HepG2 (cell line): ENCODE data around the gene DSN1. TPM values are rescaled to one million over a fixed set of nuclear protein-coding genes. Genes with fewer than 3 reads are reported as not detected.
A peak's percentile ranks its signal among the peaks of the same experiment; 100 is the strongest.

Experiments used
- DMTF1 ChIP-seq: sonication (generic); formaldehyde crosslinking; IDR thresholded peaks from 2 replicates; pipeline ENCODE4 v1.4.0; 2020; ENCODE audit warnings: mild to moderate bottlenecking, missing genetic modification reagents
- KDM2A ChIP-seq: sonication (generic); formaldehyde crosslinking; IDR thresholded peaks from 2 replicates; pipeline ENCODE4 v1.4.0; 2020; ENCODE audit warnings: low read depth, missing genetic modification reagents, borderline replicate concordance
- KLF12 ChIP-seq: sonication (generic); formaldehyde crosslinking; IDR thresholded peaks from 2 replicates; pipeline ENCODE4 v1.4.0; 2020; ENCODE audit warnings: missing genetic modification reagents, borderline replicate concordance
- MXD1 ChIP-seq: sonication (generic); formaldehyde crosslinking; IDR thresholded peaks from 2 replicates; pipeline ENCODE4 v1.4.0; 2020; ENCODE audit warnings: mild to moderate bottlenecking, missing genetic modification reagents
- MYC ChIP-seq: sonication (generic); formaldehyde crosslinking; IDR thresholded peaks from 2 replicates; pipeline ENCODE4 v1.9.0; 2021; ENCODE audit warnings: missing genetic modification reagents, borderline replicate concordance
- PCBP2 ChIP-seq: fragments of 200-400 bp; formaldehyde crosslinking; optimal IDR thresholded peaks from 2 replicates; pipeline ENCODE3; 2018; ENCODE audit warnings: low read length, low read depth; ENCODE audit not compliant: poor library complexity, severe bottlenecking
- RAD51 ChIP-seq: fragments of 450-650 bp; IDR thresholded peaks from 2 replicates; pipeline ENCODE4 v1.6.1; 2016; ENCODE audit warnings: borderline replicate concordance
- TERF1 ChIP-seq: sonication (generic); formaldehyde crosslinking; IDR thresholded peaks from 2 replicates; pipeline ENCODE4 v1.8.0; 2022; ENCODE audit warnings: mild to moderate bottlenecking, missing genetic modification reagents, moderate library complexity
- ZFP36L1 ChIP-seq: sonication (generic); formaldehyde crosslinking; IDR thresholded peaks from 2 replicates; pipeline ENCODE4 v1.8.0; 2022; ENCODE audit warnings: mild to moderate bottlenecking, missing genetic modification reagents, moderate library complexity
- ZIK1 ChIP-seq: sonication (generic); formaldehyde crosslinking; IDR thresholded peaks from 2 replicates; pipeline ENCODE4 v1.5.0; 2020; ENCODE audit warnings: mild to moderate bottlenecking, low read depth, missing genetic modification reagents, borderline replicate concordance
- ZNF101 ChIP-seq: sonication (generic); formaldehyde crosslinking; IDR thresholded peaks from 2 replicates; pipeline ENCODE4 v1.4.0; 2020; ENCODE audit warnings: mild to moderate bottlenecking, low read depth, missing genetic modification reagents, borderline replicate concordance
- ZNF230 ChIP-seq: sonication (generic); formaldehyde crosslinking; IDR thresholded peaks from 2 replicates; pipeline ENCODE4 v1.4.0; 2020; ENCODE audit warnings: mild to moderate bottlenecking, missing genetic modification reagents
- ZNF296 ChIP-seq: sonication (generic); formaldehyde crosslinking; conservative IDR thresholded peaks from 2 replicates; pipeline ENCODE4 v1.5.0; 2020; ENCODE audit warnings: mild to moderate bottlenecking, missing genetic modification reagents
- ZNF337 ChIP-seq: sonication (generic); formaldehyde crosslinking; IDR thresholded peaks from 2 replicates; pipeline ENCODE4 v1.5.1; 2020; ENCODE audit warnings: missing genetic modification reagents, low read depth, mild to moderate bottlenecking, borderline replicate concordance
- ZNF446 ChIP-seq: sonication (generic); formaldehyde crosslinking; IDR thresholded peaks from 2 replicates; pipeline ENCODE4 v1.5.0; 2020; ENCODE audit warnings: mild to moderate bottlenecking, missing genetic modification reagents
- ZNF687 ChIP-seq: sonication (generic); formaldehyde crosslinking; IDR thresholded peaks from 2 replicates; pipeline ENCODE4 v1.5.1; 2020; ENCODE audit warnings: mild to moderate bottlenecking, missing genetic modification reagents, moderate library complexity
- ZNF891 ChIP-seq: sonication (generic); formaldehyde crosslinking; IDR thresholded peaks from 2 replicates; pipeline ENCODE4 v1.5.0; 2020; ENCODE audit warnings: mild to moderate bottlenecking, missing genetic modification reagents
- ZSCAN5A ChIP-seq: sonication (generic); formaldehyde crosslinking; IDR thresholded peaks from 2 replicates; pipeline ENCODE4 v1.8.0; 2022; ENCODE audit warnings: mild to moderate bottlenecking, missing genetic modification reagents, borderline replicate concordance
- polyA plus RNA-seq, 8 experiments: library from polyadenylated mRNA; depleted of rRNA in 3 of 8; stranded (reverse) in 7 of 8; unstranded in 1 of 8; fragments of >200 nt; fragmentation: Illumina TruSeq in 4 of 8; extraction: Trizol in 4 of 8; gene quantifications; 2 replicates each; pipeline versions ENCODE4 v1.2.1 to v1.2.3, GENCODE V29; 2011 to 2016; ENCODE audit warnings: low read depth in 4 of 8, missing spikeins in 1 of 8, mixed read lengths in 1 of 8; ENCODE audit not compliant: insufficient read depth in 1 of 8
- total RNA-seq, 5 experiments: library from RNA; depleted of rRNA; stranded (reverse); fragments of >200 nt; fragmentation: Illumina TruSeq; extraction: Trizol; gene quantifications; 2 replicates each; pipeline ENCODE4 v1.2.3, GENCODE V29; 2016; ENCODE audit warnings: low read depth in 1 of 5

DSN1 gene
- total and polyA plus RNA-seq, 2 of the 13 experiments (the other 11 are each of a cell fraction or from before 2014, with no cell fraction given), result 18.7 to 53.7 TPM

- TF ChIP-seq MXD1 (CRISPR knock-in tag) (peak; percentile 90), ZNF891 (CRISPR knock-in tag) (peak; percentile 75; the same call in 1 of the 2 replicates), RAD51 (no peak), KLF12 (CRISPR knock-in tag) (peak; percentile 39; the same call in 1 of the 2 replicates), ZSCAN5A (CRISPR knock-in tag) (peak; percentile 79; the same call in 1 of the 2 replicates), ZFP36L1 (CRISPR knock-in tag) (peak; percentile 96), ZNF337 (CRISPR knock-in tag) (peak; percentile 35; the same call in 1 of the 2 replicates), KDM2A (CRISPR knock-in tag) (peak; percentile 90), PCBP2 (no peak), ZNF296 (CRISPR knock-in tag) (no peak), MYC (CRISPR knock-in tag) (peak; percentile 78), ZIK1 (CRISPR knock-in tag) (peak; percentile 59), DMTF1 (no peak; the same call in 1 of the 2 replicates), ZNF101 (CRISPR knock-in tag) (0 out of 2 replicates have a peak, but pooled peaks have one; percentile 70), TERF1 (CRISPR knock-in tag) (no peak), ZNF687 (peak; percentile 97), ZNF446 (CRISPR knock-in tag) (0 out of 2 replicates have a peak, but pooled peaks have one; percentile 9), ZNF230 (CRISPR knock-in tag) (peak; percentile 98)
Measured at GRCh38 chr20:36773597-36774390, at the start of gene DSN1 (continued).
